NOMO-1 treated with DMSO at 0.1 percent for 48 hours (cell line): ENCODE results near the gene TRAK2.
"Not testable (repeated sequence)": the region's sequence is repeated elsewhere in the genome, so short reads cannot be mapped to it uniquely, and the experiment has no call there.

Experiments used
- DNase-seq: peaks from one replicate; lab custom pipeline; 2025; ENCODE audit not compliant: unreplicated experiment; lab: John Stamatoyannopoulos, UW

The TRAK2 gene

GRCh38 chr2:201452058-201452921 is 1.0 kb upstream of the TRAK2 start:
- DNase-seq = peak; percentile 18

- peak; percentile 16 for DNase-seq
Measured at GRCh38 chr2:201450954-201451291, 335 bp downstream of the TRAK2 start.

GRCh38 chr2:201448701-201449100 is 2.6 kb downstream of the TRAK2 start:
- DNase-seq = no peak

GRCh38 chr2:201448061-201448460 is 3.2 kb downstream of the TRAK2 start:
- DNase-seq = no peak

GRCh38 chr2:201447086-201447485 is 4.2 kb downstream of the TRAK2 start:
- peak; percentile 6 for DNase-seq

- DNase-seq = peak; percentile 24
Measured at GRCh38 chr2:201444746-201445465, 6.4 kb downstream of the TRAK2 start.

- DNase-seq = no peak
Measured at GRCh38 chr2:201441409-201441808, 9.8 kb downstream of the TRAK2 start.

- no peak for DNase-seq
Measured at GRCh38 chr2:201440182-201440581, 11.1 kb downstream of the TRAK2 start.

GRCh38 chr2:201439336-201439922 is 11.8 kb downstream of the TRAK2 start:
- DNase-seq = not testable (repeated sequence)

GRCh38 chr2:201436141-201436540 is 15.1 kb downstream of the TRAK2 start:
- DNase-seq = no peak

GRCh38 chr2:201433394-201433995 is 17.8 kb downstream of the TRAK2 start:
- DNase-seq = no peak

GRCh38 chr2:201432621-201433393 is 18.5 kb downstream of the TRAK2 start:
- peak; percentile 67 for DNase-seq

- DNase-seq = peak; percentile 58
Measured at GRCh38 chr2:201432038-201432620, 19.1 kb downstream of the TRAK2 start.

- no peak for DNase-seq
Measured at GRCh38 chr2:201430839-201431238, 20.4 kb downstream of the TRAK2 start.

- not testable (repeated sequence) for DNase-seq
Measured at GRCh38 chr2:201430322-201430721, 20.9 kb downstream of the TRAK2 start.

GRCh38 chr2:201429835-201430234 is 21.4 kb downstream of the TRAK2 start:
- DNase-seq = not testable (repeated sequence)

- DNase-seq = not testable (repeated sequence)
Measured at GRCh38 chr2:201428366-201428765, 22.9 kb downstream of the TRAK2 start.

- no peak for DNase-seq
Measured at GRCh38 chr2:201425952-201426351, 25.3 kb downstream of the TRAK2 start.

- no peak for DNase-seq
Measured at GRCh38 chr2:201420442-201421113, 30.7 kb downstream of the TRAK2 start.

- no peak for DNase-seq
Measured at GRCh38 chr2:201419986-201420385, 31.3 kb downstream of the TRAK2 start.
